T-helper 17 cell (primary cell): ENCODE data around the gene NUP133. TPM values are rescaled to one million over a fixed set of nuclear protein-coding genes. Genes with fewer than 3 reads are reported as not detected.
"Not testable (repeated sequence)": the region's sequence is repeated elsewhere in the genome, so short reads cannot be mapped to it uniquely, and the experiment has no call there.

ENCODE experiments used
- ATAC-seq: fragments of 150-1000 bp; cut with Tn5 transposase; 2 replicates; pipeline ENCODE4 v1.10.0; 2021; ENCODE audit warnings: mild to moderate bottlenecking, moderate library complexity
- DNase-seq, 3 donors: peaks; one replicate each; pipeline versions ENCODE4 v3.0.0 to v3.0.0-alpha.2; 2020 to 2021
- H3K9me3 ChIP-seq: one replicate; pipeline ENCODE4 v1.7.0; 2013; ENCODE audit warnings: low read length, mild to moderate bottlenecking; ENCODE audit not compliant: control insufficient read depth, poor library complexity, severe bottlenecking
- H3K27ac Mint-ChIP-seq: one replicate; pipeline ENCODE4 v1.8.0; 2022; ENCODE audit warnings: mild to moderate bottlenecking, moderate library complexity, mixed read lengths
- H3K27me3 Mint-ChIP-seq: one replicate; pipeline ENCODE4 v1.8.0; 2022; ENCODE audit warnings: mixed read lengths
- H3K36me3 Mint-ChIP-seq: one replicate; pipeline ENCODE4 v1.8.0; 2022; ENCODE audit warnings: low read depth, mixed read lengths
- H3K4me1 Mint-ChIP-seq: one replicate; pipeline ENCODE4 v1.8.0; 2022; ENCODE audit warnings: mild to moderate bottlenecking, mixed read lengths
- H3K4me3 Mint-ChIP-seq: one replicate; pipeline ENCODE4 v1.8.0; 2022; ENCODE audit warnings: mild to moderate bottlenecking, moderate library complexity, mixed read lengths
- total RNA-seq, 4 donors: library from RNA in 2 of 4; stranded (reverse) in 2 of 4; gene quantifications; one replicate each; pipeline ENCODE4 v1.2.3 and lab custom pipeline; 2022 to 2026

Gene NUP133
- total RNA-seq, 2 donors from 2014 or later = 26.0 to 35.9 TPM

GRCh38 chr1:229535230-229535629 lies 27.1 kb upstream of the NUP133 start:
- no peak overlapping the region for H3K4me3 Mint-ChIP-seq
- H3K36me3 Mint-ChIP-seq = peaks cover 8% of the 10 kb centered on the region
- ATAC-seq (no peak), DNase-seq (no peak)
- no peaks in the 10 kb centered on the region for H3K4me1 Mint-ChIP-seq
- H3K27ac Mint-ChIP-seq = no peak overlapping the region
- H3K27me3 Mint-ChIP-seq = no peaks in the 10 kb centered on the region
- no peaks in the 10 kb centered on the region for H3K9me3 ChIP-seq

- no peak overlapping the region for H3K27ac Mint-ChIP-seq
- ATAC-seq (no peak), DNase-seq (no peak)
- no peaks in the 10 kb centered on the region for H3K4me1 Mint-ChIP-seq
- H3K4me3 Mint-ChIP-seq = no peak overlapping the region
- H3K36me3 Mint-ChIP-seq = peaks cover 2% of the 10 kb centered on the region
- H3K27me3 Mint-ChIP-seq = no peaks in the 10 kb centered on the region
- H3K9me3 ChIP-seq = no peaks in the 10 kb centered on the region
Measured at GRCh38 chr1:229531326-229531725, 23.2 kb upstream of the NUP133 start.

DNA sequence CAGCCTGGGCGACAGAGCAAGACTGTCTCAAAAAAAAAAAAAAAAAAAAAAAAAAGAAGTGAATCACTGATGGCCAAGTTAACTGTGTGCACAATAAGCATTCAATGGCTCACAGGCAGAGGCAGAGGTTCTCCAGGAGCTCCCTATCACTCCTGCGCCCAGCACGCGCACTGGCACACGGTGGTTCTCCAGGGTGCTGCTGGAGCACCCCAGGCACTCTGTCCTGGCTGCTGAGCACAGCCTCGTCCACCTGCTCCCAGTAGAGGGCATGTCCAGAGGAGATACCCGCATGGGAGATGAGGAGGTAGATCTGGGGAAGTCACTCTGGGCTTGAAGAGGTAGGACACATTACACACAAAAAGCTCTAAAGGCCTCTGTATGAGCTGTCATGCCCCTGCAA lies 21.5 kb upstream of the NUP133 start:
- H3K4me3 Mint-ChIP-seq = no peak overlapping the region
- DNase-seq (no peak), ATAC-seq (no peak)
- no peak overlapping the region for H3K27ac Mint-ChIP-seq
- H3K9me3 ChIP-seq = no peaks in the 10 kb centered on the region
- H3K36me3 Mint-ChIP-seq = peaks cover 2% of the 10 kb centered on the region
- H3K4me1 Mint-ChIP-seq = no peaks in the 10 kb centered on the region
- no peaks in the 10 kb centered on the region for H3K27me3 Mint-ChIP-seq

GRCh38 chr1:229526695-229527094 lies 18.6 kb upstream of the NUP133 start:
- H3K9me3 ChIP-seq = no peaks in the 10 kb centered on the region
- ATAC-seq = no peak
- peaks cover 2% of the 10 kb centered on the region for H3K36me3 Mint-ChIP-seq
- H3K27ac Mint-ChIP-seq = no peak overlapping the region
- DNase-seq = no peak
- no peaks in the 10 kb centered on the region for H3K27me3 Mint-ChIP-seq
- no peaks in the 10 kb centered on the region for H3K4me1 Mint-ChIP-seq
- no peak overlapping the region for H3K4me3 Mint-ChIP-seq

DNA sequence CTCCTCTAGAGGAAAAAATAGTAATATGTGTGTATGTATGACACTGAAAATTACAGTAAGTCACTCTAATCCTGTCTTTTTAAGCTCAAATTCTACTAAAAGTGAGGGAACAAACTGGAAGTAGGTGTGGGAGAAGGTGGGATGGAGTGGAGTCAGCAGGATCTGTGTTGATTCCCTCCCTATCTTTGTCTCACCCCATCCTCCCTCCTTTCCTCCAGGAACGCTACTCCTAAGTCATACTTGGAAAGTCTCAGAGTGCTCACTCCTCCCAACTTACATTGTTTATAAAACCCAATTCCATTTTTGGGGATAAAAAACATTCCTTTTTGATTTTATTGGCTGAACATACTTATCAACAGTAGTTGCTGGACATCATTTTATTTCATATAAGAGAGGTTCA lies 14.9 kb upstream of the NUP133 start:
- Mint-ChIP-seq H3K27ac (no peak overlapping the region), H3K4me3 (no peak overlapping the region), H3K4me1 (peaks cover 3% of the 10 kb centered on the region), H3K27me3 (no peaks in the 10 kb centered on the region), H3K36me3 (peaks cover 4% of the 10 kb centered on the region)
- H3K9me3 ChIP-seq = no peaks in the 10 kb centered on the region
- ATAC-seq (no peak), DNase-seq (no peak)

DNA sequence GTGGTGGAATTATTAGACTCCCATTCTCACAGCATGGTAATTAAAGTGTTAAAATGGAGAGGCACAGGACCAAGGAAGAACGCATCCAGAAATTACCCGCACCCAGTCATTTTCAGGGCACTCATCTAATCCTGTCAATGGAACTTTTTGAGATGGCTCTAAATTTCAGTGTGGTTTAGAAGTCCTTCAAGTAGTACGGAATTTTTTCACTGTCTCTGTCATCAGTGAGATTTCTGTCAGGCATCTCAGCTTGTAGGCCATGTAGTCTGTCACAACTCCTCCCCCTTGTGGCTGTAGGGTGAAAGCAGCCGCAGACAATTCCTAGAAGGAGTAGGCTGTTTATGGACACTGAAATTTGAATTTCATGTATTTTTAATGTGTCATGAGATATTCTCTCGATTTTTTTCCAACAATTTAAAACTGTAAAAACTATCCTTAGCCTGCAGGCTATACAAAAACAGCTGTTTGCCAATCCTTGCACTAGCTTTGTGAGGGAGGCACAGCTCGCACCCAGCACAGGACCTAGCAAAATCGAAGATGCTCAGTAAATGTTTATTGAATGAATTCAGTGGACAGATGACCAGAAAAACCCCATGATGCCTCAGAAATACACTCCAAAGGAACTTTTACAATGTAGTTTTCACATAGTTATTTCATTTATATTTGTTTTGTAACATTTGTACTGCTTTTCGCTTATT lies 6.6 kb upstream of the NUP133 start:
- ATAC-seq (peak; percentile 99), DNase-seq (peak; percentile 14 to 36 (median 33))
- no peak overlapping the region for H3K27ac Mint-ChIP-seq

GRCh38 chr1:229511625-229512024 lies 3.5 kb upstream of the NUP133 start:
- H3K4me3 Mint-ChIP-seq, H3K27me3 Mint-ChIP-seq, ATAC-seq, DNase-seq, H3K36me3 Mint-ChIP-seq, H3K9me3 ChIP-seq: not testable (repeated sequence)
- peak overlapping the region; percentile 41 for H3K27ac Mint-ChIP-seq
- peaks cover 23% of the 10 kb centered on the region for H3K4me1 Mint-ChIP-seq

More for the DNA sequence above, 6.6 kb upstream of the NUP133 start:
- H3K9me3 ChIP-seq = no peaks in the 10 kb centered on the region
- H3K36me3 Mint-ChIP-seq = peaks cover 2% of the 10 kb centered on the region
- H3K4me3 Mint-ChIP-seq = no peak overlapping the region
- peaks cover 9% of the 10 kb centered on the region for H3K4me1 Mint-ChIP-seq
- peaks cover 4% of the 10 kb centered on the region for H3K27me3 Mint-ChIP-seq

GRCh38 chr1:229511201-229511600 lies 3.1 kb upstream of the NUP133 start:
- H3K36me3 Mint-ChIP-seq, H3K4me3 Mint-ChIP-seq, H3K9me3 ChIP-seq, H3K27me3 Mint-ChIP-seq, DNase-seq, ATAC-seq: not testable (repeated sequence)
- Mint-ChIP-seq H3K4me1 (peaks cover 23% of the 10 kb centered on the region), H3K27ac (peak overlapping the region; percentile 41)

DNA sequence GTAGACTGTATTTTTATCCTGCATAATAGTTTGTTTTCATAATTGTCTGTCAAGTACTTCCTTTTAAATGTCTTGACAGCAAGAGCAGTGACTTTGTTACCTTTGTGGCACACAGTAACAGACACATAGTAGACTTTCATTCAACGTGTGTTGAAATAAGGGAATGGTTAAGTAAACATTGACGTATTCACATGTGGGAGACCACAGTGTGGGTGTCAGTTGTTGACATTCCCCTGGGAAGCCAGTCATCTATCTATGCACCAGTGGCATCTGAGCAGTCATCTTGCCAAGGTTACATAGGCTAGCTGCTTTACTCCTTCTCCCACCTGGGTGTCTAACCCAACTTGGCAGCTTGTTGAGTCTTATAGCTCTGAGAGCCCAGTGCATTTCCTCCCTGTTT lies 1.4 kb upstream of the NUP133 start:
- Mint-ChIP-seq H3K27ac (peak overlapping the region; percentile 97), H3K27me3 (peaks cover 4% of the 10 kb centered on the region), H3K36me3 (no peaks in the 10 kb centered on the region), H3K4me3 (peak overlapping the region; percentile 89), H3K4me1 (peaks cover 23% of the 10 kb centered on the region)
- DNase-seq (no peak), ATAC-seq (no peak)
- no peaks in the 10 kb centered on the region for H3K9me3 ChIP-seq

DNA sequence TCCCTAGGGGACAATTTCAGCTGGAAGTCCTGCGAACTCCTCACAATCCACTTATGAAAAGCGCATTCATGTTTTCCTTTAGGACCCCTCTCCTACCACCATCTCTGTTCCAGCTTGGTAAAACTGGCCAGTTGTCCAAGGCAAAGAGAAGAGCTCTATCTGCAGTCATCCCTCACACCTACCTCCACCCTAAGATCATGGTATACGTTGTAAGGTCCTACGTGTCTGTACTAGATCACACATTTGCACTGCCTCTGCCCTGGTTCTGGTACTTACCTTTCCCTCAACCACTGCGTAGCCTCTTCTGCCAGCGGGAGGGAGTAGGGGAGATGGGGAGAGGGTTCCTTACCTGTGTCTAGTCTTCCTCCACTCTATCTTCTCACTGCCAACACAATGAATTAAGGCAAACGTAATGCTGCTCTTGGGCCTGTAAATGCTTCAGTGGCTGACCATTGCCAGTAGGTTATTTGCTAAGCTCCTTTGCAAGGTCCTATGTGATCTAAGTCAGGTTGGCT lies 739 bp upstream of the NUP133 start:
- Mint-ChIP-seq H3K4me1 (peaks cover 19% of the 10 kb centered on the region), H3K27ac (peak overlapping the region; percentile 97), H3K27me3 (peaks cover 4% of the 10 kb centered on the region), H3K36me3 (no peaks in the 10 kb centered on the region), H3K4me3 (peak overlapping the region; percentile 89)
- ATAC-seq (no peak), DNase-seq (no peak)
- no peaks in the 10 kb centered on the region for H3K9me3 ChIP-seq

- H3K9me3 ChIP-seq = no peaks in the 10 kb centered on the region
- H3K27ac Mint-ChIP-seq = peak overlapping the region; percentile 97
- ATAC-seq = peak; percentile 2
- peaks cover 2% of the 10 kb centered on the region for H3K36me3 Mint-ChIP-seq
- DNase-seq = no peak
- peaks cover 4% of the 10 kb centered on the region for H3K27me3 Mint-ChIP-seq
- peaks cover 21% of the 10 kb centered on the region for H3K4me1 Mint-ChIP-seq
- peak overlapping the region; percentile 89 for H3K4me3 Mint-ChIP-seq
Measured at GRCh38 chr1:229507502-229507901, 639 bp downstream of the NUP133 start.

DNA sequence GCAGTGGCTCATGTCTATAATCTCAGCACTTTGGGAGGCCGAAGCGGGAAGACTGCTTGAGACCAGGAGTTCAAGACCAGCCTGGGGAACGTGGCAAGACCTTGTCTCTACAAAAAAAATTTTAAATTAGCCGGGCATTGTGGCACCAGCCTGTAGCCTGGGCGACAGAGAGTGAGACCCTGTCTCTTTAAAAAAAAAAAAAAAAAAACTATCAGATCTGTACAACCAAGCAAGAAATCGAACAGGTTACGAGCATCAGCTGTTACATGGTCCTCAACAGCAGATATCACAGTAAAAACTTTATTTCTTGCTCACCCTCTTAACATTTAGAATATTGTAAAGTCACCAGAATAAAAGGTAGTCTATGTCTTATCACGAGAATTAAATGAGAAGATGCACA lies 1.5 kb downstream of the NUP133 start:
- H3K4me3 Mint-ChIP-seq = peak overlapping the region; percentile 52
- DNase-seq (no peak), ATAC-seq (no peak)
- H3K27me3 Mint-ChIP-seq = peaks cover 4% of the 10 kb centered on the region
- H3K9me3 ChIP-seq = no peaks in the 10 kb centered on the region
- H3K27ac Mint-ChIP-seq = peak overlapping the region; percentile 97
- H3K36me3 Mint-ChIP-seq = peaks cover 2% of the 10 kb centered on the region
- H3K4me1 Mint-ChIP-seq = peaks cover 21% of the 10 kb centered on the region

- H3K27me3 Mint-ChIP-seq = no peaks in the 10 kb centered on the region
- H3K36me3 Mint-ChIP-seq = peaks cover 15% of the 10 kb centered on the region
- H3K27ac Mint-ChIP-seq = peak overlapping the region; percentile 51
- no peaks in the 10 kb centered on the region for H3K9me3 ChIP-seq
- ATAC-seq (no peak), DNase-seq (no peak)
- peaks cover 7% of the 10 kb centered on the region for H3K4me1 Mint-ChIP-seq
- H3K4me3 Mint-ChIP-seq = no peak overlapping the region
Measured at GRCh38 chr1:229495782-229496181, 12.4 kb downstream of the NUP133 start.

DNA sequence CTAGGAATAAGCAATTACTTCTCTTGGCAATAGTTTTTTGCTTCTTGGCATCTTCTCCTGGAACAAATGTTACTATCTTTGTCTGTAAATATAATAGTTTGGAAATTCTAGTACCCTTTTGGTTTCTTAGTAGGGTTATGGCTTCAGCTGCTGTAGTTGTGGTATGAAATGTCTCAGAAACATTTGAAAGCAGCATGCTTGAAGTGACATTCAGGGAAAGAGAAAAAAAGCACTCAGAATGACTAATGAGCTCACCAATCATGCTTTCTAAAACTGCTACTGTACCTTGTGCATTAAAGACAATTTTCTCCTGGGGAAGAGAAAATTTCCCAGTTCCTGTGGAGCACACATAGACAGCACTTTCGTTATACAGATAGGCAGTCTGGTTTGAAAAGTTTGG lies 21.0 kb downstream of the NUP133 start:
- Mint-ChIP-seq H3K4me3 (no peak overlapping the region), H3K27ac (no peak overlapping the region), H3K36me3 (peaks cover 5% of the 10 kb centered on the region), H3K27me3 (no peaks in the 10 kb centered on the region), H3K4me1 (peaks cover 6% of the 10 kb centered on the region)
- H3K9me3 ChIP-seq = no peaks in the 10 kb centered on the region
- no peak for DNase-seq
- ATAC-seq = no peak
